ENCODE measurements around the gene PRKAB1.
"Not testable (repeated sequence)": the region's sequence is repeated elsewhere in the genome, so short reads cannot be mapped to it uniquely, and the experiment has no call there.

PRKAB1 gene

GRCh38 chr12:119700078-119700477 lies 32.1 kb downstream of the PRKAB1 start:
- no peak overlapping the region for H3K4me2 ChIP-seq (ENCODE audit: insufficient read depth, low read length, poor library complexity, severe bottlenecking)

GRCh38 chr12:119704065-119704747 lies 36.3 kb downstream of the PRKAB1 start:
- no peaks in the 10 kb centered on the region for H3K27me3 ChIP-seq (ENCODE audit: control insufficient read depth in 3 of 3, insufficient read depth in 3 of 3, low read depth in 1 of 3, low read length in 3 of 3)
- H3K14ac ChIP-seq (ENCODE audit: low read length): no peak overlapping the region
- H3K9ac ChIP-seq (ENCODE audit: low read depth, low read length, poor library complexity): no peak overlapping the region
- H3K9me3 ChIP-seq (replicated peaks in 1 of 2; ENCODE audit: control insufficient read depth in 2 of 2, insufficient read depth in 1 of 2, low read depth in 1 of 2, low read length in 2 of 2): peaks cover 0 to 1% of the 10 kb centered on the region in 2 donors
- no peak overlapping the region for H3K4me2 ChIP-seq (ENCODE audit: insufficient read depth, low read length, poor library complexity, severe bottlenecking)
- no peak overlapping the region for H3K23ac ChIP-seq (ENCODE audit: low read depth, low read length, poor library complexity)
- no peak overlapping the region for H2BK15ac ChIP-seq (ENCODE audit: low read length)
- H3K4ac ChIP-seq (ENCODE audit: low read length): no peak overlapping the region
- peaks cover 37 to 94% of the 10 kb centered on the region in 2 donors for H3K36me3 ChIP-seq (replicated peaks in 1 of 2; ENCODE audit: control insufficient read depth in 2 of 2, insufficient read depth in 2 of 2, low read length in 2 of 2)
- H2AFZ ChIP-seq (ENCODE audit: low read length): no peak overlapping the region
- H3K4me3 ChIP-seq (ENCODE audit: low read length in 2 of 2): no peak overlapping the region
- H4K91ac ChIP-seq (ENCODE audit: low read depth, low read length, poor library complexity): no peak overlapping the region
- H2BK12ac ChIP-seq (ENCODE audit: low read length): no peak overlapping the region
- no peak overlapping the region for H3K27ac ChIP-seq (replicated peaks; ENCODE audit: low read length)
- H3K18ac ChIP-seq (ENCODE audit: low read length): no peak overlapping the region
- H2AK5ac ChIP-seq (ENCODE audit: low read depth, low read length): no peak overlapping the region
- no peak overlapping the region for H4K8ac ChIP-seq (ENCODE audit: low read depth, low read length)
- no peak overlapping the region for H2BK120ac ChIP-seq (ENCODE audit: low read depth, low read length)
- no CpG with 5 or more reads among the region's 16 CpGs for WGBS, 2 donors (ENCODE audit: extremely low coverage in 2 of 2, insufficient read length in 2 of 2, insufficient replicate concordance in 1 of 2)
- no peak for DNase-seq (ENCODE audit: low spot score)
- H3K79me1 ChIP-seq (ENCODE audit: low read depth, low read length): no peaks in the 10 kb centered on the region
- H2BK5ac ChIP-seq (ENCODE audit: low read length): no peak overlapping the region
- no peaks in the 10 kb centered on the region for H3K4me1 ChIP-seq (ENCODE audit: control insufficient read depth in 2 of 2, insufficient read depth in 1 of 2, low read depth in 1 of 2, low read length in 2 of 2)

More at GRCh38 chr12:119700078-119700477, 32.1 kb downstream of the PRKAB1 start:
- H3K4me3 ChIP-seq (ENCODE audit: low read length in 2 of 2): no peak overlapping the region
- no peak overlapping the region for H2BK5ac ChIP-seq (ENCODE audit: low read length)
- H3K27me3 ChIP-seq (ENCODE audit: control insufficient read depth in 3 of 3, insufficient read depth in 3 of 3, low read depth in 1 of 3, low read length in 3 of 3): no peaks in the 10 kb centered on the region
- H4K91ac ChIP-seq (ENCODE audit: low read depth, low read length, poor library complexity): no peak overlapping the region
- H3K4ac ChIP-seq (ENCODE audit: low read length): no peak overlapping the region
- WGBS, 2 donors (ENCODE audit: extremely low coverage in 2 of 2, insufficient read length in 2 of 2, insufficient replicate concordance in 1 of 2): no CpG with 5 or more reads among the region's 6 CpGs
- no peak for DNase-seq (ENCODE audit: low spot score)
- peaks cover 0 to 2% of the 10 kb centered on the region in 2 donors for H3K4me1 ChIP-seq (ENCODE audit: control insufficient read depth in 2 of 2, insufficient read depth in 1 of 2, low read depth in 1 of 2, low read length in 2 of 2)
- no peak overlapping the region for H2AK5ac ChIP-seq (ENCODE audit: low read depth, low read length)
- H3K27ac ChIP-seq (replicated peaks; ENCODE audit: low read length): no peak overlapping the region
- no peak overlapping the region for H3K18ac ChIP-seq (ENCODE audit: low read length)
- H2BK12ac ChIP-seq (ENCODE audit: low read length): no peak overlapping the region
- no peak overlapping the region for H4K8ac ChIP-seq (ENCODE audit: low read depth, low read length)
- H3K9me3 ChIP-seq (replicated peaks in 1 of 2; ENCODE audit: control insufficient read depth in 2 of 2, insufficient read depth in 1 of 2, low read depth in 1 of 2, low read length in 2 of 2): no peaks in the 10 kb centered on the region
- H3K36me3 ChIP-seq (replicated peaks in 1 of 2; ENCODE audit: control insufficient read depth in 2 of 2, insufficient read depth in 2 of 2, low read length in 2 of 2): peaks cover 41 to 92% of the 10 kb centered on the region in 2 donors
- no peak overlapping the region for H3K23ac ChIP-seq (ENCODE audit: low read depth, low read length, poor library complexity)
- no peaks in the 10 kb centered on the region for H3K79me1 ChIP-seq (ENCODE audit: low read depth, low read length)
- H3K14ac ChIP-seq (ENCODE audit: low read length): no peak overlapping the region
- H2AFZ ChIP-seq (ENCODE audit: low read length): no peak overlapping the region
- H3K9ac ChIP-seq (ENCODE audit: low read depth, low read length, poor library complexity): no peak overlapping the region
- H2BK15ac ChIP-seq (ENCODE audit: low read length): no peak overlapping the region
- no peak overlapping the region for H2BK120ac ChIP-seq (ENCODE audit: low read depth, low read length)

GRCh38 chr12:119705182-119705581 lies 37.2 kb downstream of the PRKAB1 start:
- Histone ChIP-seq H3K23ac (ENCODE audit: low read depth, low read length, poor library complexity) (no peak overlapping the region), H4K91ac (ENCODE audit: low read depth, low read length, poor library complexity) (no peak overlapping the region), H3K18ac (ENCODE audit: low read length) (no peak overlapping the region), H2AFZ (ENCODE audit: low read length) (no peak overlapping the region), H3K4me3 (ENCODE audit: low read length in 2 of 2) (no peak overlapping the region), H2BK5ac (ENCODE audit: low read length) (no peak overlapping the region), H3K9me3 (replicated peaks in 1 of 2; ENCODE audit: control insufficient read depth in 2 of 2, insufficient read depth in 1 of 2, low read depth in 1 of 2, low read length in 2 of 2) (peaks cover 0 to 1% of the 10 kb centered on the region in 2 donors), H3K79me1 (ENCODE audit: low read depth, low read length) (no peaks in the 10 kb centered on the region), H2BK15ac (ENCODE audit: low read length) (no peak overlapping the region), H2BK12ac (ENCODE audit: low read length) (no peak overlapping the region), H3K9ac (ENCODE audit: low read depth, low read length, poor library complexity) (no peak overlapping the region), H3K36me3 (replicated peaks in 1 of 2; ENCODE audit: control insufficient read depth in 2 of 2, insufficient read depth in 2 of 2, low read length in 2 of 2) (peaks cover 38 to 94% of the 10 kb centered on the region in 2 donors), H3K27me3 (ENCODE audit: control insufficient read depth in 3 of 3, insufficient read depth in 3 of 3, low read depth in 1 of 3, low read length in 3 of 3) (no peaks in the 10 kb centered on the region), H2AK5ac (ENCODE audit: low read depth, low read length) (no peak overlapping the region), H3K4ac (ENCODE audit: low read length) (no peak overlapping the region), H3K4me1 (ENCODE audit: control insufficient read depth in 2 of 2, insufficient read depth in 1 of 2, low read depth in 1 of 2, low read length in 2 of 2) (no peaks in the 10 kb centered on the region), H2BK120ac (ENCODE audit: low read depth, low read length) (no peak overlapping the region), H3K27ac (replicated peaks; ENCODE audit: low read length) (no peak overlapping the region), H3K14ac (ENCODE audit: low read length) (no peak overlapping the region), H4K8ac (ENCODE audit: low read depth, low read length) (no peak overlapping the region), H3K4me2 (ENCODE audit: insufficient read depth, low read length, poor library complexity, severe bottlenecking) (no peak overlapping the region)
- no CpG with 5 or more reads among the region's 7 CpGs for WGBS, 2 donors (ENCODE audit: extremely low coverage in 2 of 2, insufficient read length in 2 of 2, insufficient replicate concordance in 1 of 2)
- no peak for DNase-seq (ENCODE audit: low spot score)

DNA sequence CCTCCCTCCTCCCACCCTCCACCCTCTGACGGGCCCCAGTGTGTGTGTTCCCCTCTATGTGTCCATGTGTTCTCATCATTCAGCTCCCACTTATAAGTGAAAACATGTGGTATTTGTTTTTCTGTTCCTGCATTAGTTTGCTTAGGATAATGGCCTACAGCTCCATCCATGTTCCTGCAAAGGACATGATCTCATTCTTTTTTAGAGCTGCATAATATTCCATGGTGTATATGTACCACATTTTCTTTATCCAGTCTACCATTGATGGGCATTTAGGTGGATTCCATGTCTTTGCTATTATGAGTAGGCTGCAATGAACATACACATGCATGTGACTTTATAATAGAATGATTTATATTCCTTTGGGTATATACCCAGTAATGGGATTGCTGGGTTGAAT lies 38.5 kb downstream of the PRKAB1 start:
- not testable (repeated sequence) for H2BK15ac ChIP-seq (ENCODE audit: low read length); H3K4me1 ChIP-seq (ENCODE audit: control insufficient read depth in 2 of 2, insufficient read depth in 1 of 2, low read depth in 1 of 2, low read length in 2 of 2); H3K4me3 ChIP-seq (ENCODE audit: low read length in 2 of 2); H3K9ac ChIP-seq (ENCODE audit: low read depth, low read length, poor library complexity); H4K91ac ChIP-seq (ENCODE audit: low read depth, low read length, poor library complexity); H3K23ac ChIP-seq (ENCODE audit: low read depth, low read length, poor library complexity); H4K8ac ChIP-seq (ENCODE audit: low read depth, low read length); H3K18ac ChIP-seq (ENCODE audit: low read length); H3K27me3 ChIP-seq (ENCODE audit: control insufficient read depth in 3 of 3, insufficient read depth in 3 of 3, low read depth in 1 of 3, low read length in 3 of 3); H2BK5ac ChIP-seq (ENCODE audit: low read length); H3K79me1 ChIP-seq (ENCODE audit: low read depth, low read length); H3K9me3 ChIP-seq (replicated peaks in 1 of 2; ENCODE audit: control insufficient read depth in 2 of 2, insufficient read depth in 1 of 2, low read depth in 1 of 2, low read length in 2 of 2); DNase-seq (ENCODE audit: low spot score); H3K14ac ChIP-seq (ENCODE audit: low read length); H3K4ac ChIP-seq (ENCODE audit: low read length); H2AFZ ChIP-seq (ENCODE audit: low read length); H3K27ac ChIP-seq (replicated peaks; ENCODE audit: low read length); H3K4me2 ChIP-seq (ENCODE audit: insufficient read depth, low read length, poor library complexity, severe bottlenecking); H2BK12ac ChIP-seq (ENCODE audit: low read length); H2AK5ac ChIP-seq (ENCODE audit: low read depth, low read length); H2BK120ac ChIP-seq (ENCODE audit: low read depth, low read length)
- no CpG with 5 or more reads among the region's 1 CpG for WGBS, 2 donors (ENCODE audit: extremely low coverage in 2 of 2, insufficient read length in 2 of 2, insufficient replicate concordance in 1 of 2)
- peaks cover 36 to 96% of the 10 kb centered on the region in 2 donors for H3K36me3 ChIP-seq (replicated peaks in 1 of 2; ENCODE audit: control insufficient read depth in 2 of 2, insufficient read depth in 2 of 2, low read length in 2 of 2)

Measured in neuronal stem cell (in vitro differentiated cells).